ENCODE data around the gene CRYBB2. TPM values are rescaled to one million over a fixed set of nuclear protein-coding genes. Genes with fewer than 3 reads are reported as not detected.

Gene CRYBB2
- total RNA-seq, 1 experiment from 2014 or later, result not detected

DNA sequence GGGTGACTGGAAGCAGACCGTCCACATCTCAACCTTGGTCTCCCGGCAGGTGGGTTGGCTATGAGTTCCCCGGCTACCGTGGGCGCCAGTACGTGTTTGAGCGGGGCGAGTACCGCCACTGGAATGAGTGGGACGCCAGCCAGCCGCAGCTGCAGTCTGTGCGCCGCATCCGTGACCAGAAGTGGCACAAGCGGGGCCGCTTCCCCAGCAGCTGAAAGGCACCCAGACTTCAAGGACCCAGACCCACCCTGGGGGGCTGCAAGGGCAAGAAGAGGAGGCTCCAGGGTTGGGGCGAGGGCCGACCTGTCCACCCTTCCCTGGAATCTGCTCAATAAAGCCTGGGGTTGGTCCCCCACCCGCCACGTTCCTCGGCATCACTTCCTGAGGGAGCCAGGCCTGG is 12.4 kb upstream of the CRYBB2 start:
- ChIA-PET CTCF (no interaction called here), POLR2A (ENCODE audit: low non-redundant PET) (no interaction called here)
- BruUV-seq (replicated peaks), result no TSS peak
- Histone ChIP-seq H3K36me3 (ENCODE audit: insufficient read depth, low read length, poor library complexity, severe bottlenecking) (no peaks in the 10 kb centered on the region), H3K27me3 (replicated peaks; ENCODE audit: insufficient read depth, low read depth, low read length, poor library complexity) (no peaks in the 10 kb centered on the region), H3K9me3 (ENCODE audit: low read depth, low read length, poor library complexity, severe bottlenecking) (no peaks in the 10 kb centered on the region), H3K4me3 (ENCODE audit: low read depth, low read length, poor library complexity, severe bottlenecking) (no peak overlapping the region), H3K4me1 (ENCODE audit: insufficient read depth, low read length, poor library complexity, severe bottlenecking) (no peaks in the 10 kb centered on the region), H3K27ac (ENCODE audit: low read depth, low read length, poor library complexity, severe bottlenecking) (no peak overlapping the region)
- no peak for DNase-seq (ENCODE audit: low spot score)
- intact Hi-C loops (cut with micrococcal nuclease; ENCODE audit: unreplicated experiment), result no loop called here
- no peak for TF ChIP-seq CTCF (conservative IDR thresholded peaks at IDR 0.05; ENCODE audit: low read depth, low read length)
- no peak for TF ChIP-seq EZH2 (IDR thresholded peaks at IDR 0.05; ENCODE audit: borderline replicate concordance, low read depth, low read length, poor library complexity, severe bottlenecking)

DNA sequence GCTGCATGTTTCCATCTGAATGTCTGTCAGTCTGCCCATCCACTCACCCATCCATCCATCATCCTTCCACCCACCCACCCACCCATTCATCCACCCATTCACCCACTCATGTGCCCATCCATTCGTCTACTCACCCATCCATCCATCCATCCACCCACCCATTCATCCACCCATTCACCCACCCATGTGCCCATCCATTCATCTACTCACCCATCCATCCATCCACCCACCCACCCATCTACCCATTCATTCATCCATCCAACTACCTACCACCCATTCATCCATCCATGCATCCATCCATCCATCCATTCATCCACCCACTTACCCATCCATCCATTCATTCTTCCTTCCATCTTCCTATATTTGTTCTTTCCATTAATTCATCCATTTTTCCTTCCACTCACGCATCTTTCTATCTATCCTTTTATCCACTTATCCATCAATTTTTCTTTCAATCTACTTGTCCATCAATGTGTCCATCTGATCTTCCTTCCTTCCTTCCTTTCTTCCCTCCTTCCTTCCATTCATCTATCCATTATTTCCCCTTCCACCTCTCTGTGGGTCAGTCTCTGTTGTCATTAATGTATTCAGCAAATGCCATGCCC is 11.8 kb upstream of the CRYBB2 start:
- Histone ChIP-seq H3K27me3 (replicated peaks; ENCODE audit: insufficient read depth, low read depth, low read length, poor library complexity) (no peaks in the 10 kb centered on the region), H3K4me3 (ENCODE audit: low read depth, low read length, poor library complexity, severe bottlenecking) (no peak overlapping the region), H3K36me3 (ENCODE audit: insufficient read depth, low read length, poor library complexity, severe bottlenecking) (no peaks in the 10 kb centered on the region), H3K4me1 (ENCODE audit: insufficient read depth, low read length, poor library complexity, severe bottlenecking) (no peaks in the 10 kb centered on the region), H3K27ac (ENCODE audit: low read depth, low read length, poor library complexity, severe bottlenecking) (no peak overlapping the region), H3K9me3 (ENCODE audit: low read depth, low read length, poor library complexity, severe bottlenecking) (no peaks in the 10 kb centered on the region)
- TF ChIP-seq CTCF (conservative IDR thresholded peaks at IDR 0.05; ENCODE audit: low read depth, low read length) (no peak), EZH2 (IDR thresholded peaks at IDR 0.05; ENCODE audit: borderline replicate concordance, low read depth, low read length, poor library complexity, severe bottlenecking) (no peak)
- intact Hi-C loops (cut with micrococcal nuclease; ENCODE audit: unreplicated experiment), result no loop called here
- no peak for DNase-seq (ENCODE audit: low spot score)
- ChIA-PET POLR2A (ENCODE audit: low non-redundant PET) (no interaction called here), CTCF (no interaction called here)
- no TSS peak for BruUV-seq (replicated peaks)

DNA sequence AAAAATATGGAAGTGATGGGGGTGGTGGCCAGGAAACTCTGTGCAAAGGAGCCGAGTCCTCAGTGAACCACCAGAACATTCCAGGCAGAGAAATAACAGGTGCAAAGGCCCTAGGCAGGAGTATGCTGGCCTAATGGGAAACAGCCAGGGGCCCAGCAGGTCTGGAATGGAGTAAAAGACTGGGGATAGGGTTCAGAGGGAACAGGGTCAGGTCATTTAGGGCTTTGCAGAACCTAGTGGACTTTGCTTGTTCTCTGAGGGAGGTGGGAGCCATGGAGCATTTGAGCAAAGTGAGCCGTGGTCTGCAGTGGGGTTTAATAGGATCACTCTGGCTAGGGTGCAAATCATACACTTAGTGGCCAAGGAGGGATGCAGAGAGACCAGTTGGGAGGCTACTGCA is 11.1 kb upstream of the CRYBB2 start:
- Histone ChIP-seq H3K4me1 (ENCODE audit: insufficient read depth, low read length, poor library complexity, severe bottlenecking) (no peaks in the 10 kb centered on the region), H3K27ac (ENCODE audit: low read depth, low read length, poor library complexity, severe bottlenecking) (no peak overlapping the region), H3K36me3 (ENCODE audit: insufficient read depth, low read length, poor library complexity, severe bottlenecking) (no peaks in the 10 kb centered on the region), H3K4me3 (ENCODE audit: low read depth, low read length, poor library complexity, severe bottlenecking) (no peak overlapping the region), H3K9me3 (ENCODE audit: low read depth, low read length, poor library complexity, severe bottlenecking) (no peaks in the 10 kb centered on the region), H3K27me3 (replicated peaks; ENCODE audit: insufficient read depth, low read depth, low read length, poor library complexity) (no peaks in the 10 kb centered on the region)
- ChIA-PET POLR2A (ENCODE audit: low non-redundant PET) (no interaction called here), CTCF (no interaction called here)
- TF ChIP-seq CTCF (conservative IDR thresholded peaks at IDR 0.05; ENCODE audit: low read depth, low read length) (no peak), EZH2 (IDR thresholded peaks at IDR 0.05; ENCODE audit: borderline replicate concordance, low read depth, low read length, poor library complexity, severe bottlenecking) (no peak)
- intact Hi-C loops (cut with micrococcal nuclease; ENCODE audit: unreplicated experiment), result no loop called here
- BruUV-seq (replicated peaks), result no TSS peak
- no peak for DNase-seq (ENCODE audit: low spot score)

All from A673 (cell line).